Activated CD4-positive, alpha-beta T cell treated with anti-CD3 and anti-CD28 coated beads, Interleukin-10, Interleukin-2, amounts not matched to agents 100 ng/mL and 50 ng/mL, durations not matched to agents 16 hours and 8 hours (primary cell): ENCODE data around the gene TERT.

Experiments
- DNase-seq: peaks from one replicate; pipeline ENCODE4 v3.0.0-alpha.2; 2020

Gene TERT

DNA sequence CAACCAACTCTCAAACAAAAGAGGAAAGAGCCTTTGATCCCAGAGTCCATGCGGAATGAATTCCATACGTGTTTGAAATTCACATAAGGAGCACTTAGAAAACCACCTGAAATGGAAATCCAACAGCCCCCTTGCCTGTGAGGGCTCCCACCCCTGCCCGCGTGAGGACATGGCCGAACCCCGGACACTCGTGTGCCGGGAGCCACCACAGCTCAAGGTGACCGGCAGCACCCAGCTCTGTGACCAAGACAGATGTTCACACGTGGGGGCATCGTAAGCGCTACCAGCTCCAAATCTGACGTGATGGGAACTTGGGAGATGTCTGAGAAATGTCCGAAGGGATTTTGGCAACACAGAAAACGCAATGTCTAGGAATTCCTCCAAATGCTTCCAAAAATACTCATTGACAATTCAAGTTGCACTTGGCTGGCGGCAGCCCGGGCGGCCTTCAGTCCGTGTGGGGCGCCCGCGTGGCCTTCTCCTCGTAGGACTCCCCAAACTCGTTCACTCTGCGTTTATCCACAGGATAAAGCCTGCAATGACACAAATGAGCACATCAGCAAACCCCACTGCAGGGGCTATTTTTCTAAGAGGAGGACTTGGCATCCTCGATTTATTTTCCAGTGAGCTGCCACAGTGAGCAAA is 23.2 kb upstream of the TERT start:
- DNase-seq = no peak

DNA sequence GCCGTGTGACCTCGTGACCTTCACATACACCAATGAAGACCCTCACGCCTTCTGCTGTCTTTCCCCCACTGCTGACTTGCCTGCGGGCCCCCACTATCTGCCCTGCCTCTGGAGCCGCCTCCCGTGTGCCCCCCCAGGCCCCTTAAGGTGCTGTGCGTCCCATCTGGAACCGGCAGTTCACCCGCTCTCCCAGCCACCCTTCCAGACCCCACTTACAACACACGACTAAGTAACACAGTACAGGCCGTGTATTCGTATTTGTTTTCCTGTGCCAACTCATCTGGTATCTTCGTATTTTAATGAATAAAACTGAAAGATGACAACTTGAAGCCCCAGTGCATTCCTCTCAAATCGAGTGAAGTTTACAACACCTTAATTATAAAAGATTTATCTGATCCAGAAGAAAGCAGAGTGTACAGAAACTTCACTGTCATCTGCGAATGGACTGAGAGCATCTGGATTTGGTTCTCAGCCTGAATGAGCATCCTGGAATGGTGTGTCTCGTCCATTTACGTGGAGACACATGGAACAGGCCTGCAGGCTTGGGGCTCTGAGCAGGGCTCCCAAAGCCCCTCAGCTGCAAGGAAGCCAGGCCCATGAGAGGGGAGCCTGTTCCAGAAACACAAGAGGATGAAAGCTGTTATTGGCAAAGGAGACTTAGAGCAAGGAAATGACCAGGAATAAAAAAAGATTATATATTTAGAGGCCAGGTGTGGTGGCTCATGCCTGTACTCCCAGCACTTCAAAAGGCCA is 21.9 kb upstream of the TERT start:
- DNase-seq = peak; percentile 59

DNA sequence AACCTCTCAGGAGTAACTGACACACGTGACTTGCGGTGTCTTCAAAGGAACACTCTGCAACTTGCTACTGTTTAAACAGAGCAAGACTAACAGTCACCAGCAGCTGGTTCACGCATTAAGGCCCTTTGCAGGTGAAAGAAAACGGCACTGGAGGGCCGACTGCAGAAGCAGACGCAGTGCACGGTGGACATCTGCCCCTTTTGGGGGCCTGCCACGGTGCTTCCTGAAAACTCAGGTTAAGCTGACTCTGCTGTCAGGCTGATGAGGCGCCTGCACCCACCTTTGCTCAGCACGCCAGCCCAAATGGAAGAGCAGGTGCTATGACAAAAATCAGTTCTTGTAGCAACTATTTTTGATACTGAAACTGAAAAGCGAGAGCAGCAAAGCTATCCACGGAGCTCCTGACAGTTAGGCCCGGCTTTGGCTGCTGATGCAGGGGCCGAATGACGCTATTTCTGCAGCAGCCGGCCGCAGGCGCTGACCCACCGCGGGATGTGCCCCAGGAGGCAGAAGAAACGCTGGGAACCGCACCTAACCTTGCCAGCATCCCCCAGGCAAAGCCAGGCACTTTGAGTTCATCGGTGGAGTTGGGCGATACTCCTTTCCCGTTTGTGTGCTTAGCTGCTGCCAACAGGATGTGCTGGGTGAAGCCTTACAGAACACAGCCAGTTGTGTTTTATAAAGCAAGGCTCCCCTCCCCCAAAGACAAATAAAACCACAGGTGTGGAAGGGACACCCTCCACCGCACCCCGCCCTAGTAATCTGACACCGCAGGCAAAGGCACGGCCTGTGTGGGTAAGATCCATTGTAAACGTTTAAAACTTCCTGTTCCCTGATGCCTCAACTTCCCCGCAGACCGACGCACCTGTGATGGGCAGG is 21.1 kb upstream of the TERT start:
- peak; percentile 90 for DNase-seq

DNA sequence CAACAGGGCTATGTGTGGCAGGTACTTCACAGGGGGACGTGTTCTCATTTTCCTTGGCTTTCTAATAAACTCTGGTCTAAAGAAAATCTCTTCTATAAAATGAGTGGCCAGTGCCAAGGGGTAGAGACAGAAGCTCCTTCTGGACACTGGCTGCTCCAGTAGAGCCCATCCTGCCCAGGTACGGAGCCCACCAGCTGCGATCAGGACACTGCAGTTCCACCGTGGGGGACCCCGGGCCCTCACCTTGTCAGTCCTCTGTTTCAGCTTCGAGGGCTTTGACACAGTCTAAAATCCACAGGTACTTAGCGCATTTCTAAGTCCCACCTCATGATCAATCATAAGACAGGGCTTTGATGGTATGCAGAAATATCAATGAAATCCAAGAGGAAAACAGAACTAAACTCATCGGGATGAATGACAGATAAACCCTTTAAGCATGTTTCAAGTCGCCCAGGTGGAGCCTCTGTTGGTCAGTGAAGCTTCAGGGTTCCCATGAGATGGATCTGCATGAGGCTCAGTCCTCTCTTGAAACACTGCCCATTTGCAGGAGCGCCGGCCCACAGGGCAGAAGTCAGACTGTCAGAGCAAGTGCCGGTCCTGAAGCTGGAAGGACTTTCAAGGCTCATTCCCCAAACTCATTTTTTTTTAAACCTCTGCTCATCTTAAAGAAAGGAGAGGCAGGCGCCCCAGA is 20.3 kb upstream of the TERT start:
- no peak for DNase-seq

DNA sequence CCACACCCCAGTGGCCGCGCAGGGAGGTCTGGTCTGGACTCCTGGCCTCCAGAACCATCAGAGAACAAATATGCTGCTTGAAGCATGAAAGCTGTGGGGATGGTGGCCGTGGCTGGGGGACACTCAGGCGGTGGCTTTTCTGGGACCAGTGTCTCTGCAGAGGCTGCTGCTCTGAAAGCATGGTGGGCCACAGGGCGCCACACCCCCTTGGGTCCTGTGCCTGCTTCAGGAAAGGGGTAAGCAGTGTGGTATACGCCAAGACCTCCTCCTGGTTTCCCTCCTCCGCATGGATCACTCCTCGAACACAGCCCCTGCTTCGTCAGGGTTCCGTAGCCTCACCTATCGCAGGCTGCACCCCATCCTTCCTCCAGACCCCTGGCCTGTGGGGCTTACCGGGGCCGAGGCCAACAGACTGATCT is 19.7 kb upstream of the TERT start:
- no peak for DNase-seq

DNA sequence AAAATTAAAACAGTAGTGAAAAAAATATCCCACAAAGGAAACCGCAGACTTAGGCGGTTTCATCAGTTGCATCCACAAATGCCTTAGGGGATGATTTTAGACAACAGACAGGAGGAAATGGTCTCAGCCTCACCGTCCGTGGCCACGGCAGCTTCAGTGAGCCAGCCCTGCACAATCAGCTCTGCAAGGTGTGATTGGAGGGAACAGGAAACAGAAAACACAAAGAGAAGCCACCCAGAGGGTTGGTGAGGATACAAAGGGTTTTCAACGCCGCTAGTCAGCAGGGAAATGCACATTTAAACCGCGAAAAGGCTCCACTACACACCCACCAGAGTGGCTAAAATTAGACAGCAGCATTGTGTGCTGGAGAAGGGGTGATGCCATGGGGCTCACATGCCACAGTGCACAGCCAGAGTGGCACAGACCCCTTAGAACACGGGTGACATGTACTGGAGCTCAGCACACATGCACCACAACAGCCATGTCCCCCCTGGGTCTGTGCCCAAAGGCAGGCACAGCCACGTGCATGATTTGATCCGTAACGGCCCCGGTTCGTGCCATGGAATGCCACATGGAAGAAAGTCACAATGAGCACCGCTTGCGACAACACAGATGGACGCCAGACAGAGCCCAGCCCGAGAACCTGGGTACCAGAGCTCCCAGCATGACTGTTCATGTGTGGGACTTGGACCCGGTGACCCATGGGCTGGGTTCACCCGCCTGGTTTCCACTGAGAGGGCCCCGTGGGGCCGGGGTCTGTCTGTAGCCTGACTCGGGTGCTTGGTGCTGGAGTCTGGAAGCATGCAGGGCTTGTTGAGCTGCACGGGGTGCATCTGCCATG is 18.3 kb upstream of the TERT start:
- peak; percentile 93 for DNase-seq

DNA sequence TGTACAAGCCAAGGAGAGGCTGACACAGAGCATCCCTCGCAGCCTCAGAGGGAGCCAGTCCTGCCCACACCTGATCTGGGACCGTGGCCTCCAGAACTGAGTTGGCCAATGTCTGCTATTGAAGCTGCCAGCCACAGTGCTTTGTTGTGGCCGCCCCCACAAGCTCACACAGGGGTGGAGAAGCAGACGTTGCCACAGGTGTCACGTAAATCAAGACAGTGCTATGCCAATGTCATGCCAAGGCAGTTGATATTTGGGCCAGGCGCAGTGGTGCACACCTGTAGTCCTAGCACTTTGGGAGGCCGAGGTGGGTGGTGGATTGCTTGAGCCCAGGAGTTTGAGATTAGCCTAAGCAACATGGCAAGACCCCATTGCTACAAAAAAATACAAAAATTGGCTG is 17.3 kb upstream of the TERT start:
- DNase-seq = peak; percentile 50

DNA sequence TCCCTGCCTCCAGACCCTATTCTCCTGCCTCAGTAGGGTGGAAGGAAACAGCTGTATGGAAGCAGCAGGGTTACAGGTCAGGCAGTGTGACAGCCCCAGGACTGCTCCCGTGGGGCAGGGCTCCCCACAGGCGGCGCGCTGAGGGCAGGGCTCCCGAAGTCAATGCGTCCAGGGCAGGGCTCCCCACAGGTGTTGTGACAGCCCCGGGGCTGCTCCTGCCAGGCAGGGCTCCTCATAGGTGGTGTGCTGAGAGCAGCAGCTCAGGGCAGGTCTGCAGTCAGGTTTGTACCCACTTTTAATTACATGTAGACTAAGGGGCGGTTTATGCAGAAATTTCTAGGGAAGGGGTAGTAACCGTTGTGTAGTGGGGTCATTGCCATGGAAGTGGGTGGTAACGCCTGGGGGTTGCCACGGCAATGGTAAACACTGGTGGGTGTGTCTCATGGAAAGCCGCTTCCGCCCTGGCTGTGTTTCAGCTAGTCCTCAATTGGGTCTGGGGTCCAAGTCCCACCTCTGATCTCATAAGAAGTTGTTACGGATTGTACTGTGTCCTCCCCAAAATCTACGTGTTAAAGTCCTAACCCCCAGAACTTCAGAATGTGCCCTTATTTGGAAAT is 16.7 kb upstream of the TERT start:
- DNase-seq = no peak

DNA sequence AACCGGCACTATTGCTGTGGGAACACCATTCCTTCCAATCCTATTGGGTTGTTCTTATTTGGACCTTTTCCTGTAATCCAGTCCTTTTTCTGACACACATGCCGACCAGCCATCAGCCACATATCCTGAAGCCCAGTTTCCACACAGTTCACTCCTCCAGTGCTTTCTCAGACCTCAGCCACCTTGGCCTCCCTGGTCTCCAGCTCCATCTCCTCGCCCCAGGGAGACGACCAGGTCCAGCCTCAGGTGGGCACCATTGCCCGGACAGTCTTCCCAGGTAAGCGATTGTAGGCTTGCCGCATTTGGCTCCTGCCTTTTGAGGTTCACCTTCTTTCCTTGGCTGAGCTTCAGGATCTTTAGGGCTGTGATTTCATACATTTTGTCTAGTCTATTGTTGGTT is 15.2 kb upstream of the TERT start:
- DNase-seq = no peak

DNA sequence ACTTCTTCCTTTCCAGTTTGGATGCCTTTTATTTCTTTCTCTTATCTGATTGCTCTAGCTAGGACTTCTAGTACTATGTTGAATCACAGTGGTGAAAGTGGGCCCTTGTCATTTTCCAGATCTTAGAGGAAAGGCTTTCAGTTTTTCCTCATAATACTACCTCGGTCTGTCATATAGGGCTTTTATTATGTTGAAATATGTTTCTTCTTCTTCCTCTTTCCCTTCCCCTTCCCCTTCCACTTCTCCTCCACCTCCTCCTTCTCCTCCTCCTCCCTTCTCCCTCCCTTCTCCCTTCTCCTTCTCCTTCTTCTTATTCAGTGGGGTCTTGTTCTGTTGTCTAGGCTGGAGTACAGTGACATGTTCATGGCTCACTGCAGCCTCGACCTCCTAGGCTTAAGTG is 9.2 kb upstream of the TERT start:
- DNase-seq = no peak

DNA sequence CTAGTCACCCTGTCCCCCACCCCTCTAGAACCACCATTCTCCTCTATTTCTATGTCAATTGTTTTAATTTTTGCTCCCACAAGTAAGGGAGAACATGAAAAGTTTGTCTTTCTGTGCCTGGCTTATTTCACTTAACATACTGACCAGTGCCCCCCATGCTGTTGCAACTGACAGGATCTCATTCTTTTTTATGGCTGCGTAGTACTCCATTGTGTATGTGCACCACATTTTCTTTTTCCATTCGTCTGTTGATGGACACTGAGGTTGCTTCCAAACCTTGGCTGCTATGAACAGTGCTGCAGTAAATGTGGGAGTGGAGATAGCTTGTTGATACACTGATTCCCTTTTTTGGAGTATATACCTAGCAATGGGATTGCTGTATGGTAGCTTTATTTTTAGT is 7.4 kb upstream of the TERT start:
- DNase-seq = no peak

DNA sequence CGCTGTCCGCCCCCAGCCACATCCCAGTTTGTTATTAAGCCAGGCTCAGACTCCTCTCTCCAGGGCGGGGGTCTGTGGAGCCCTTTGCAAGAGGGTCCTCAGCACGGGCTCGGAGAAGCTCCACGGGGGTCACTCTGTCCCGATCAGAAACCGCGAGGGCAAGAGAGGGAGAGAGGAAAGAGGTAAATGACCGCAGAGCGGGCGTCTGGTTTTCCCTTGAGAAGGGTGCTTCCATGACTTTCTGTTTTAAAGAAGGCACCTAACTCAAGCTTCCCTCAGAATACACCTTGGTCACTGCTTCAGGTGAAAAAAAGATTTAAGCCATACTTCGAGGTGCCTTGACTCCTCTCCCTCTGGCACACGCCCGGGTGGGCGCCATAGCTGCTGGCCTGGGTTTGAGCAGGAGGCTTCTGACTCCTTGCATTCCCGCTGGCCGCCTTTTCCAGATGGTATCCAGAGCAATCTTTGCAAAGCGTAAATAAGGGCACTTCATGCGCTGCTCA is 5.8 kb upstream of the TERT start:
- DNase-seq = no peak

DNA sequence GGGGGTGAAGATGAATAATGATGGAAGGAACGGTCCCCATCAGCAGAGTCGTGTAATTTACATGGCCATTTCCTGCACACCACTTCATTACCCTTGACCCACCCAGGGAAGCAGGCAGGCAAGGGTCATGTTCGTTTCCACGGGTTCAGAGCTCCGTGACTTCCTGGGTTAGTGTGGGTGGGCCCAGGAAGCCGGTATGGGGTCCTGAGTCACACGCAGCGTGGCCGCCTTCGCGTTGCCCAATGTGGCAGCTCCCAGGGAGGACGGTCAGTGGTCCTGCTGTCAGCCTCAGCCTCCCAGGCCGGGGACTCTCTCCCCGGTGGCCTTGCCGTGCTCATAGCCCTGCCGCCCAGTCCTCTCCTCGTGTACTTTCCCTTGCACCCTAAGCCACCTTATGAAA is 5.1 kb upstream of the TERT start:
- no peak for DNase-seq

DNA sequence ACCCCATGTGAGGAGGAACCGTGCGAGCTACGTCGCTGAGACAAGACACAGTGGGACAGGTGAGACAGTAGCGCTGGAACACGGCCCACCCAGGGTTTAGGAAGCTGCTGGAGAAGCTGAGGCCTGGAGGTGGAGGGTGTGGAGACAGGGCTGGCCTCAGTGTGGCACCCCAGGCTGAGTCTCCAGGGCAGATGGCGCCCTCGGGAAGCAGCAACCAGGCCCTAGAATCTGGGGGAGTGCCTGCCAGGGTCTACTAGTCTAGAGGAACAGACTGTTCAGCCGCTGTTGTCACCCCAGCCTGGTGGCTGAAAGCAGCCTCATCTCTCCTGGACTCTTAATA is 4.6 kb upstream of the TERT start:
- no peak for DNase-seq

DNA sequence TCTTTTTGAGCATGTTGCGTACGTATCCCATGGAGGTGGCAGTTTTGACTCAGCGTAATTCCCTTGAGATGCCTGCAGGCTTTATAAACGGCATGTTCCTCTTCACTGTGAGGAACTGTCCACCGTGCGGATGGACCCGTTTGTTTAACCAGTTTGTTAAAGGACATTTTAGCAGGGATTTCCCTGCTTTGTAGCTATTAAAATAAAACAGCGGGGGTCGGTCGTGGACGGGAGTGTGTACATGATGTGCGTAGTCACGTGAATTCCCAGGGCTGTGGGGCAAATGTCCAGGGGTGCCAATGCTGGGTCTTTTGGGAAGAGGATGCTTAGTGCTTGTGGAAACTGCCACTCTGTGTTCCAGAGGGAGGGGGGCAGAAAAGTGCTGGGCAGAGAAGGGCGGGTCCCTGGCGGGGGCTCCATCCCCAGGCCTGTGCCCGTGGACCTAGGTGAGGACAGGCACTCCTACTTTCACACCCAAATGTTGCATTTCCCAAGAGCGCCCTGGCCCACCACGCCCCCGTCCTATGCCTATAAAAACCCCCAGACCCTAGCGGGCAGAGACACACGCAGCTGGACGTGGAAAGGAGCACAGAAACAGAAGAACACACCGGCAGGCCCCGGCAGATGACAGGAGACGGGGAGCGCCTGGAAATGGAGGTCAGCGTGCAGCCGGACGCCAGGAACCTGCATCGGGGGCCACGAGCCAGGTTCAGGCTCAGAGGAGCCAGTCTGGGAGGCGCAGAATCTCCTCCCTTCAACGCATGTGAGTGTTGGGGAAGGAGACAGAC is 4.0 kb upstream of the TERT start:
- no peak for DNase-seq

DNA sequence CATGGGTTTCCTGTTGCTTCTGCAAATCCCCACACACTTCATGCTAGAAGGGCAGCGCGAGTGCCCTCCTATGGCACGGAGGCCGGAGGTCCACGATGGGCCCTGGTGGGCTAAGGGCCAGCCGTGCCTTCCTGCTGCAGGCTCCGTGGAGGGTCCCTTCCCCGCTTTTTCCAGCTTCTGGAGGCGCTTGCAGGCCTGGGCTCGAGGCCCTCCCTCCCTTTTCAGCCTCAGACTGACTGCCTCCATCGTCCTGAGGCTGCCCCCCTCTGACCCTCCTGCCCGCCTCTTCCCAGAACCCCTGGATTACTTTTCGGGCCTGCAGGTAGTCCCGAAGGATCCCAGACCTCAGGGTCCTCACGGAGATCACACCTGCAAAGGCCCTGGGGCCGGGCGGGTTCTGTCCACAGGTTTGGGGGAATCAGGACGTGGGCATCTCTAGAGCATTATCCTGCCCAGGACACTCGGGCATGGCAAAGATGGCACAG is 3.2 kb upstream of the TERT start:
- no peak for DNase-seq

DNA sequence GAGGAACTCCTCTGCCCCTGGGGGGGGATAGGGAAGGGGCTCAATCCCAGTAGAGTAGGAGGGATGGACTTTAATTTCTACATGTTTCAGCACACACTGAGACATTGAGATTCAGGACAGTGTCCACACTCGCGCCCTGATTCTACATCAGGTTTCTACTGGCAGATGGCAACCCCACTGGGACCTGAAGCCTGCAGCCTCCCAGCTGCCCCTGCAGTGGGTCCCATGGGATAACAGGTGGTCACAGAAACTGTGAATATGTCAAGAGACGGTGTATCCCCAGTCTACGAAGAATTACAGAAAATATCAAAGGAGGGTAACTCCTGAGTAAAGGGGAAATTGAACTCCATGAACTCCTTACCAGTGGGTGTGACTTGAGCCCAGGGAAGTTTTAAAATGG is 2.4 kb upstream of the TERT start:
- DNase-seq = no peak

DNA sequence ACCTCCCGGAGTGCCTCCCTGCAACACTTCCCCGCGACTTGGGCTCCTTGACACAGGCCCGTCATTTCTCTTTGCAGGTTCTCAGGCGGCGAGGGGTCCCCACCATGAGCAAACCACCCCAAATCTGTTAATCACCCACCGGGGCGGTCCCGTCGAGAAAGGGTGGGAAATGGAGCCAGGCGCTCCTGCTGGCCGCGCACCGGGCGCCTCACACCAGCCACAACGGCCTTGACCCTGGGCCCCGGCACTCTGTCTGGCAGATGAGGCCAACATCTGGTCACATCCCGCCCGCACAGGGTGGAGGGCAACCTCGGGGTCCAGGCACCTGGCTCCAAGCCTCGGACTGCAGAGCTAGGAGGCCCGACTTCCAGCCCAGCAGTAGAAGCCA is 776 bp upstream of the TERT start:
- DNase-seq = no peak

DNA sequence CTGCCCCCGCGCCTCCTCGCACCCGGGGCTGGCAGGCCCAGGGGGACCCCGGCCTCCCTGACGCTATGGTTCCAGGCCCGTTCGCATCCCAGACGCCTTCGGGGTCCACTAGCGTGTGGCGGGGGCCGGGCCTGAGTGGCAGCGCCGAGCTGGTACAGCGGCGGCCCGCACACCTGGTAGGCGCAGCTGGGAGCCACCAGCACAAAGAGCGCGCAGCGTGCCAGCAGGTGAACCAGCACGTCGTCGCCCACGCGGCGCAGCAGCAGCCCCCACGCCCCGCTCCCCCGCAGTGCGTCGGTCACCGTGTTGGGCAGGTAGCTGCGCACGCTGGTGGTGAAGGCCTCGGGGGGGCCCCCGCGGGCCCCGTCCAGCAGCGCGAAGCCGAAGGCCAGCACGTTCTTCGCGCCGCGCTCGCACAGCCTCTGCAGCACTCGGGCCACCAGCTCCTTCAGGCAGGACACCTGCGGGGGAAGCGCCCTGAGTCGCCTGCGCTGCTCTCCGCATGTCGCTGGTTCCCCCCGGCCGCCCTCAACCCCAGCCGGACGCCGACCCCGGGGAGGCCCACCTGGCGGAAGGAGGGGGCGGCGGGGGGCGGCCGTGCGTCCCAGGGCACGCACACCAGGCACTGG is 548 bp downstream of the TERT start:
- DNase-seq = peak; percentile 15
